ENCODE data around the gene PPP2R5C. TPM values are rescaled to one million over a fixed set of nuclear protein-coding genes. Genes with fewer than 3 reads are reported as not detected.

Gene PPP2R5C
- polyA plus RNA-seq, 1 donor from 2014 or later: 111 TPM

- H4K20me1 ChIP-seq (ENCODE audit: insufficient read depth): no peaks in the 10 kb centered on the region
- no peak overlapping the region for H2AFZ ChIP-seq (ENCODE audit: low read depth, low read length)
- no peaks in the 10 kb centered on the region for H3F3A ChIP-seq (ENCODE audit: insufficient read depth, low read length, poor library complexity, severe bottlenecking)
- TF ChIP-seq TAF1 (IDR thresholded peaks at IDR 0.05; ENCODE audit: low read depth): no peak
- no peak for TF ChIP-seq CTCF (IDR thresholded peaks at IDR 0.05; ENCODE audit: poor library complexity, severe bottlenecking)
- TF ChIP-seq POLR2AphosphoS5 (IDR thresholded peaks at IDR 0.05): no peak
- TF ChIP-seq RAD21 (conservative IDR thresholded peaks at IDR 0.05): no peak
- TF ChIP-seq MXI1 (conservative IDR thresholded peaks at IDR 0.05; ENCODE audit: poor library complexity, severe bottlenecking): no peak
- no peak for TF ChIP-seq SMC3 (conservative IDR thresholded peaks at IDR 0.05; ENCODE audit: poor library complexity)
- no peak for TF ChIP-seq EZH2 (IDR thresholded peaks at IDR 0.05; ENCODE audit: borderline replicate concordance, insufficient read depth, low read length, poor library complexity, severe bottlenecking)
- TF ChIP-seq EP300 (conservative IDR thresholded peaks at IDR 0.05; ENCODE audit: poor library complexity, severe bottlenecking): no peak
- TF ChIP-seq REST (IDR thresholded peaks at IDR 0.05; ENCODE audit: borderline replicate concordance): no peak
- H3K9me2 ChIP-seq (ENCODE audit: insufficient read depth, low read length): no peaks in the 10 kb centered on the region
- no peak overlapping the region for H3K9ac ChIP-seq (ENCODE audit: low read length)
- no peak overlapping the region for H3K4me3 ChIP-seq (ENCODE audit: low read length)
- no peaks in the 10 kb centered on the region for H3K36me3 ChIP-seq (ENCODE audit: insufficient read depth, low read length)
- H3K79me2 ChIP-seq (replicated peaks; ENCODE audit: insufficient read depth, low read length): peaks cover 75% of the 10 kb centered on the region
- H3K4me2 ChIP-seq (ENCODE audit: low read length): no peak overlapping the region
- no peaks in the 10 kb centered on the region for H3K27me3 ChIP-seq (ENCODE audit: insufficient read depth, low read depth, low read length)
- no peak overlapping the region for H3K27ac ChIP-seq (ENCODE audit: low read length)
- H3K9me3 ChIP-seq (ENCODE audit: low read length): peaks cover 3% of the 10 kb centered on the region
Measured at GRCh38 chr14:101823511-101824120, 62.1 kb downstream of the PPP2R5C start.

GRCh38 chr14:101824339-101824727 is 62.8 kb downstream of the PPP2R5C start:
- Histone ChIP-seq H3K36me3 (ENCODE audit: insufficient read depth, low read length) (no peaks in the 10 kb centered on the region), H3K9ac (ENCODE audit: low read length) (no peak overlapping the region), H3K4me3 (ENCODE audit: low read length) (no peak overlapping the region), H3K27me3 (ENCODE audit: insufficient read depth, low read depth, low read length) (no peaks in the 10 kb centered on the region), H3F3A (ENCODE audit: insufficient read depth, low read length, poor library complexity, severe bottlenecking) (no peaks in the 10 kb centered on the region), H3K9me2 (ENCODE audit: insufficient read depth, low read length) (no peaks in the 10 kb centered on the region), H3K9me3 (ENCODE audit: low read length) (peaks cover 3% of the 10 kb centered on the region), H4K20me1 (ENCODE audit: insufficient read depth) (no peaks in the 10 kb centered on the region), H3K27ac (ENCODE audit: low read length) (no peak overlapping the region), H3K4me2 (ENCODE audit: low read length) (no peak overlapping the region), H2AFZ (ENCODE audit: low read depth, low read length) (no peak overlapping the region), H3K79me2 (replicated peaks; ENCODE audit: insufficient read depth, low read length) (peaks cover 75% of the 10 kb centered on the region)
- TF ChIP-seq RAD21 (conservative IDR thresholded peaks at IDR 0.05): no peak
- no peak for TF ChIP-seq MXI1 (conservative IDR thresholded peaks at IDR 0.05; ENCODE audit: poor library complexity, severe bottlenecking)
- TF ChIP-seq CTCF (IDR thresholded peaks at IDR 0.05; ENCODE audit: poor library complexity, severe bottlenecking): no peak
- TF ChIP-seq REST (IDR thresholded peaks at IDR 0.05; ENCODE audit: borderline replicate concordance): no peak
- no peak for TF ChIP-seq EP300 (conservative IDR thresholded peaks at IDR 0.05; ENCODE audit: poor library complexity, severe bottlenecking)
- no peak for TF ChIP-seq TAF1 (IDR thresholded peaks at IDR 0.05; ENCODE audit: low read depth)
- no peak for TF ChIP-seq SMC3 (conservative IDR thresholded peaks at IDR 0.05; ENCODE audit: poor library complexity)
